H1 (cell line): ENCODE measurements around the gene PIMREG. TPM values are rescaled to one million over a fixed set of nuclear protein-coding genes. Genes with fewer than 3 reads are reported as not detected.

ENCODE experiments used
- ATF3 ChIP-seq: IDR thresholded peaks from 2 replicates; pipeline ENCODE4 v1.6.1; 2011; ENCODE audit warnings: low read depth, mild to moderate bottlenecking, low read length; ENCODE audit not compliant: insufficient read depth
- CHD7 ChIP-seq: fragments of 300-600 bp; sonication (generic); IDR thresholded peaks from 2 replicates; pipeline ENCODE4 v1.7.1; 2012; ENCODE audit warnings: low read length, moderate library complexity, mild to moderate bottlenecking, inconsistent platforms; ENCODE audit not compliant: insufficient replicate concordance
- NANOG ChIP-seq: IDR thresholded peaks from 2 replicates; pipeline ENCODE4 v1.6.1; 2011; ENCODE audit warnings: low read length, low read depth, mild to moderate bottlenecking, inconsistent platforms; ENCODE audit not compliant: insufficient read depth, poor library complexity, severe bottlenecking
- NRF1 ChIP-seq: IDR thresholded peaks from 2 replicates; pipeline ENCODE4 v1.6.1; 2011; ENCODE audit warnings: mild to moderate bottlenecking, low read depth, low read length, improper control_type of control experiment
- RBBP5 ChIP-seq: IDR thresholded peaks from 2 replicates; pipeline ENCODE4 v1.7.1; 2012; ENCODE audit warnings: low read depth, mild to moderate bottlenecking, inconsistent platforms, low read length, moderate library complexity, borderline replicate concordance
- RNF2 ChIP-seq: fragments of 200-900, 300-1000 bp; sonication (generic); IDR thresholded peaks from 2 replicates; pipeline ENCODE4 v1.7.1; 2016; ENCODE audit warnings: borderline replicate concordance, low read depth, mild to moderate bottlenecking, antibody characterized with exemption, low read length; ENCODE audit not compliant: poor library complexity, severe bottlenecking; ENCODE audit errors: missing control alignments
- SIN3A ChIP-seq, 2 experiments: IDR thresholded peaks in 1 of 2; conservative IDR thresholded peaks in 1 of 2; 2 replicates each; pipeline ENCODE4 v1.6.1; 2011 to 2012; ENCODE audit warnings: low read length in 2 of 2, improper control_type of control experiment in 1 of 2, low read depth in 1 of 2, mild to moderate bottlenecking in 1 of 2
- TAF1 ChIP-seq: IDR thresholded peaks from 2 replicates; pipeline ENCODE4 v1.6.1; 2011; ENCODE audit warnings: mild to moderate bottlenecking, low read depth, low read length
- polyA plus RNA-seq, 7 experiments: library from polyadenylated mRNA; depleted of rRNA in 3 of 7; stranded (reverse) in 5 of 7; unstranded in 2 of 7; fragments of >200 nt in 5 of 7; fragments of 200-250 nt in 2 of 7; gene quantifications; 1 replicate in 5 of 7; 2 replicates in 1 of 7; 4 replicates in 1 of 7; pipeline versions ENCODE4 v1.2.1 to v1.2.3, GENCODE V29; 2011 to 2013; ENCODE audit warnings: missing spikeins in 2 of 7, mixed read lengths in 2 of 7
- total RNA-seq: library from RNA; stranded (reverse); fragmentation: NEBNext Ultra II Directional; extraction: Animal tissue kit (Norgen Biotek cat#: 25700); gene quantifications from 2 replicates; pipeline ENCODE4 v1.2.1, GENCODE V29; 2021

Gene PIMREG
- total and polyA plus RNA-seq, 2 of the 8 experiments (the other 6 are each of a cell fraction or from before 2014, with no cell fraction given): 133 to 148 TPM

- no peak for TF ChIP-seq CHD7
- TF ChIP-seq RBBP5: peak; percentile 24; the same call in 1 of the 2 replicates
- TF ChIP-seq NANOG: no peak
- peak; percentile 47 for TF ChIP-seq TAF1
- TF ChIP-seq SIN3A (conservative IDR thresholded peaks at IDR 0.05 in 1 of 2, IDR thresholded peaks at IDR 0.05 in 1 of 2; ENCODE audit: low read depth in 1 of 2, low read length in 2 of 2): 0 out of 4 replicates have a peak, but pooled peaks of 1 of the 2 experiments have one; percentile 18
- TF ChIP-seq ATF3: no peak
- no peak for TF ChIP-seq RNF2
- no peak for TF ChIP-seq NRF1
Measured at GRCh38 chr17:6454495-6455320, 10.5 kb downstream of the PIMREG start (continued).
